ENCODE data around the gene CTSC.

GRCh38 chr11:88377646-88378045 is 40.1 kb upstream of the CTSC start:
- TF ChIP-seq CTCF (IDR thresholded peaks at IDR 0.05; ENCODE audit: low read depth, low read length, poor library complexity, severe bottlenecking) = no peak
- TF ChIP-seq EZH2phosphoT487 (IDR thresholded peaks at IDR 0.05; ENCODE audit: borderline replicate concordance, low read length) = no peak
